CD4-positive, alpha-beta T cell treated with Interleukin-21 for 1 hour (primary cell): ENCODE measurements around the gene SMC2.
A peak's percentile ranks its signal among the peaks of the same experiment; 100 is the strongest.

Source experiments
- DNase-seq: peaks from one replicate; pipeline ENCODE4 v3.0.0-alpha.2; 2020

SMC2 gene

GRCh38 chr9:104093647-104094533, at the start of gene SMC2:
Gene SMC2, plus strand, starts transcription at chr9:104094309. Its CDS starts 1,076 bp downstream, at chr9:104095385.
- DNase-seq, result peak; percentile 92

GRCh38 chr9:104068546-104068945, 25.6 kb upstream of the SMC2 start:
- DNase-seq, result no peak

- no peak for DNase-seq
Observed at GRCh38 chr9:104069288-104069687, 24.8 kb upstream of the SMC2 start.

DNA sequence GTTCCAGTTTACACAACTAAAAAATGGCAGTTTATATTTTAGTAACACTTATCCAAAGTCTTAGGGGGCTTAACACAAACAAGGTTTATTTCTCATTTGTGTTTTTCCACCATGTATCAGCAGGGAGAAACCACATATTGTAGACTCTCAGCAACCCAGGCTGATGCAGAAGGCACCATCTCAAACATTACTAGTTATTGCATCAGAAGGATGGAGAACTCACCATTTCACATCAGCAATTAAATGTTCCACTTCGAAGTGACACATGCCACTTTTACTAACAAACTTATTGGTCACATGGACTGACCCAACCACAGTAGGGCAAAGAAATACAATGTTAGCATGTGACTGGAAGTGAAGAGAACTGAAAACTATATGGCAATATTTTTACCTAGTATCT, 22.5 kb upstream of the SMC2 start:
- DNase-seq, result no peak

DNA sequence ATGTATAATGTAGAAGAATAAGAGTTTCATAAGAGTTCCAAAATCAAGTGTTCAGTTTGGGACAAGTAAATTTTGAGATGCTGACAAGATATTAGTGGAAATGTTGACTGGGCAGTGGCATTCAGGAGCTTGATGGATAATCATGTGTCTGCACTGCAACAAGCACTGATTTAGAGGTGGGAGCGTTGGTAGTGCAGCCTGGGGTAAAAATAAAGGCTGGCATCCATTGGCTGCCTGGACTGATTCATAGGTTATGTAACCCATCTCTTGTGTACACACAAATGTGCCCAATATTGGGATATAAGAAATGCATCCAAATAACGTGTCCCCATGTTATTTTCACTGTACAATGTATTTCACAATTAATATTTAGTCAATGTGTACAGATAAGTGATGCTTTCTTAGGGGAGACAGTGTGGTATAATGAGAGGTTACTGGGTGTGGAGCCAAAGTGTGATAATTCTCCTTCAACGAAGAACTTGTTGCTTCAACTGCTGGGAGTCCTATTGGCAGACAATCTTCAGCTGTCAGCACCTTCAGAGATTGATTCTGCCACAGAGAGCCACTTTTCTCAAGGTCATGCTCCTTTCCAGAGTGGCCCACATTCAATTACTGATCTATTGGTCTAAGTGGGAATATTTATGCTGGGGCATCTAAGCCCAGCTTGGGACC, 20.9 kb upstream of the SMC2 start:
- DNase-seq, result no peak

DNA sequence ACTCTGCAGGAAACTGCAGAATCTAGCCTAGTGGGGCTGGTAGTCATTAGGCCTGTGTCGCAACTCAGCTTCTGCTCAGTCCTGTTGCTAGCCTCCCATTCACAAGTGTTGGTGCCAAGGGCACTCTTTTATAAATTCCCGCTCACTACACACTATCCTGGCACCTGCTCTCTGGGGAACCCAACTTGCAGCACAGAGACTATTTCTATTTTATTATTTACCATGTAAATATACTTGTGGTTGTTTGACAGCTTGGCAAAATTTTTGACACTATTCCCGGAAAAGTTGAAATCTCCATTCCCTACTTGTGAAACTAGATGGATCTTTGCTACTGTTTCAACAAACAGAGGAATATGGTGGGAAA, 20.4 kb upstream of the SMC2 start:
- no peak for DNase-seq

DNA sequence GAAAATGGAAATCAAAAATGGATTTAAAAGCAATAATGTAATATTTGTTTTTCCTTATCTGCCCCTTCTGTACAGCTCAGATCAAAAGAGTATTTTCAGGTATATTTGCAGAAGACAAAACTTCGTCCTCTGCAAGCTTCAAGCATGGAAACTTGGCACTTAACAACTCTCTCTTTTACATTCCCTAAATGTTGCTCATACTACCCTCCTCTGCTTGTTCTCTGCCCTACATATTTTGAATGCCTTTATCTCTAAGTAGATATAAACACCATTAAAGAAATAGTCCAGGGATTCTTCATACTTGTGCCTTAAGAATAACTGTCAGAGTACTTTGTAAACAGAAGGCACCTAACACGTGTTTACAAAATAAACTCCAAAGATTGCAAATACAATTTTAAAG, 19.2 kb upstream of the SMC2 start:
- no peak for DNase-seq

DNA sequence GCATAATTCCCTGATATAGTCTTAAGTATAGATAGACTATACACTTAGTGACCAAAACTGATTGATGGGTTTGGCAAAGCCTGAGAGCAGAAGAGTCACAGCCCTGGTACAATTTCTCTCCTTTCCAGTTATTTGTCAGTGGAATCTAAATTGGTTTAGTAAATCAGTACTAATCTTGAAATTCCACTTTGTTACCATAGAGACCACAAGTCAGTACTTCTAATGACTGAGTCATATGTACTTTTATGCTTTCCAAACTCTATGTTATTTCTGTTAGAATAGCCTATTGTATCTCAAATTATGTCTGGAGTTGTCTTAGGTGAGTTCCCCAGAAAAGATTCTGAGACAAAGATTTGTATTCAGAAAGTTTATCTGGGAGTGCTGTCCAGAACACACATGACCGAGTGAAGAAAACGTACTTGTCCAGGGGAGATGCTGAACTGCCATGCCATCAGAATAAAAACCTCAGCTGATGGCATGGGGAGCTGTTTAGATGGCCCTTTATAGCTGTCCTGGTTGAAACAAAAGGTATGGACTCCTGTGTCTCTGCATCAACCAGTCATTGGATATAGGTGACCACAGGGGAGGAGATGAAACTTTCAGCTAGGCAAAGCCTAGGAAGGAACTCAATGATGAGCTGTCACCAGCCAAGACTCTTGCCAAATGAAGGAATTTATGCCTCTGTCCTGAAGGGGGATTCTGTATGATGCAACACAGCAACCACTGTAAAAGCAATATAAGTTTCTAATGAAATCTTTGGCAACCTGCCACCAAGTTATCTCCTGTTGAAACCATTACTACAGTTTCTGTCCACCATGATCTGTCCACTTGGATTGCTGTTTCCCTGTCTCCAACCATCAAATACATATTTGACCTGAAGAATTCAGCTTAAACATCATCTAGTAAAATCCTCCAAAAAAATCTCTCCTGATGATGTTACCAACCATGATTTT, 18.0 kb upstream of the SMC2 start:
- no peak for DNase-seq

DNA sequence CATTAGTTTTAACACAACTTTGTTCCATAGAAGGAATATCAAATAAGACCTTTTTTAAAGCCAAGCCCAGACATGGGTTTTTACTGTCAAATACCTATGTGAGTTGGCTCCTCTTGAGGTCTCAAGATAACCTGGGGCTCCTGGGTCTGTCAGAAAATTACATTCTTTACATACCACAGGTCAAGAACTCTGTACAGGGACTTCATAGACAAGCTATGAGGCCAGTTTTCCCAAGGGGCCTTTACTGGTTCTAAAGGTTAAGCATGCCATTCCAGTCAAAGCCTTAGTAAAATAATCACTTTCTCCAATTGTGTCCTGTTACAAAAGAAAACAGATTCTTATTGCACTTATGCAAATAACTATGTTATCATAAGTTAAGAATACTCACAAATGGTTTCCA, 15.5 kb upstream of the SMC2 start:
- DNase-seq, result no peak

DNA sequence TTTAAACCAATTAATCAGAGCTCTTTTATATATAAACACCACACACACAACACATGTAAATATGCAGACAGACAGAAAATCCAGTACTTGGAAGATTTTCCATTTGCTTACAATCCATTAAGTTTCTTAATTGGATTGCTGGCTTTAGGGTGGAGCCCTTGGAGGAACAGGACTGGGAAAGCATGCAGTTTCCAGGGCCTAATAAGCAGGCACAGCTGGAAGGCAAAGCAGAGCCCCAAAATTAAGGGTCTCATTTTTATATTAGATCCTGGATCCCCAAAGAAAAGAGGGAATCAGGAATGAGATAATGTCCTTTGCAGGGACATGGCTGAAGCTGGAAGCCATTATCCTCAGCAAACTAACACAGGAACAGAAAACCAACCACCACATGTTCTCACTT, 13.1 kb upstream of the SMC2 start:
- DNase-seq, result no peak

- no peak for DNase-seq
Observed at GRCh38 chr9:104082168-104082567, 11.9 kb upstream of the SMC2 start.

GRCh38 chr9:104085525-104085924, 8.6 kb upstream of the SMC2 start:
- no peak for DNase-seq

DNA sequence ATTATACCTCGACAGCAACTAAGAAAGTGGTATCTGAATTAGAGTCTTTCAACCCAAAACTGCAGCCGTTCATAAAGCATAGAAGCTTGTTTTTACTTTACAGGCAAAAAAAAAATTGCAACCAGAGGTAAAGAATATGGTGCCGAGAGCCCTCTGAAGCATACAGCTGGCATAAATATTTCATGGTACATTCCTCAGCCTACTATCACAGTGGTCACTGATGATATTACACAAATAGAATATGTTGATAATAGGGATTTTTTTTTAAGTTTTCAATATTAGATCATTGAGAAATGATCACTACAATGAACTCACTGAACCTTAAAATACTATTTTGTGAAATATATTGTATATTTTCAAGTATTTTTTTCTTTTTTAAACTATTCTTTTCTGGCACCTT, 6.2 kb upstream of the SMC2 start:
- DNase-seq, result no peak

- DNase-seq, result no peak
Observed at GRCh38 chr9:104088416-104088815, 5.7 kb upstream of the SMC2 start.

GRCh38 chr9:104090578-104090977, 3.5 kb upstream of the SMC2 start:
- DNase-seq, result no peak

GRCh38 chr9:104091116-104091515, 3.0 kb upstream of the SMC2 start:
- DNase-seq, result no peak

DNA sequence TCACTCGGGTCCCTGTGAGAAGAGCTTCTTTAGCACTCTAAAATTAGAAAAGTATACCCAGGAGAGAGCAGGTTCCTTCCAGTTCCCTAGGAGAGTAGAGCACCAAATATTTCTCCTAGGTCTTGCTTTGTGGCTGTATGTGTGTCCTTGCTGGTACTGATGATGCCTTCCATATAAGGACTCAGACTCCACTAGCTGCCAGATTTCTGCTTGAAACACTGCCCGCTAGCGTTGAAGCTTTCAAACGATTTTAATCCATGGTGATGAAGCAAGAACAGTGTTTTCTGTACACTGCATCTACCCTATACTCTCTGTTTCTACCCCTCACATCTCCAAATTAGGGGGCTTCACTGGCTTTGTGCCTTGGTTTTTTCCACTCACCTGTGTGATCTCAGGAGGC, 2.4 kb upstream of the SMC2 start:
- DNase-seq, result peak; percentile 16

- DNase-seq, result no peak
Observed at GRCh38 chr9:104092192-104092591, 1.9 kb upstream of the SMC2 start.

GRCh38 chr9:104092875-104093600, 1.1 kb upstream of the SMC2 start:
- DNase-seq, result no peak

GRCh38 chr9:104094534-104095015, 466 bp downstream of the SMC2 start:
- no peak for DNase-seq

- no peak for DNase-seq
Observed at GRCh38 chr9:104099630-104100029, 5.5 kb downstream of the SMC2 start.

GRCh38 chr9:104104360-104104759, 10.3 kb downstream of the SMC2 start:
- DNase-seq, result no peak
